Measurements from ENCODE around the gene SORT1. TPM values are rescaled to one million over a fixed set of nuclear protein-coding genes. Genes with fewer than 3 reads are reported as not detected.
A peak's percentile ranks its signal among the peaks of the same experiment; 100 is the strongest.

Gene SORT1
- total and polyA plus RNA-seq, 2 of the 13 experiments (the other 11 are each of a cell fraction or from before 2014, with no cell fraction given), result 32.4 to 93.0 TPM

DNA sequence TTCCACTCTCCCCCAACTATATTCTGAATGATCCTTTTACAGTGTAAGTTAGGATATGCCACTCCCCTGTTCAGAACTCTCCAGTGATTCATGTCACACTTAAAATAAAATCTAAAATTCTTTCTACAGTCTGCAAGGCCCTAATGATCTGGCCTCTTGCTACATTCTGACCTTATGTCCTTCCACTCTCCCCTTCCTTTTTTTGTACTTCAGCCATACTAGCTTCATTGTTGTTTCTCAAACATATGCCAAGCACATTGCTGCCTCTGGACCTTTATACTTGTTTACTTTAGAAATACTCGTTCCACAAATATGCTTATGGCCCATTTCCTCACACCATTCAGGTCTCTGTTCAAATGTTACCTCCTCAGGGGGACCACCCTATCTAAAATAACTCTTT is 43.4 kb upstream of the SORT1 start (continued):
- TF ChIP-seq PREB (CRISPR knock-in tag; IDR thresholded peaks at IDR 0.05) (no peak), AKAP8 (CRISPR knock-in tag; IDR thresholded peaks at IDR 0.05) (no peak), CBFB (CRISPR knock-in tag; IDR thresholded peaks at IDR 0.05) (no peak), ZNF256 (CRISPR knock-in tag; conservative IDR thresholded peaks at IDR 0.05) (no peak), ZBTB3 (CRISPR knock-in tag; IDR thresholded peaks at IDR 0.05; ENCODE audit: borderline replicate concordance, low read depth) (no peak), ZZZ3 (CRISPR knock-in tag; IDR thresholded peaks at IDR 0.05; ENCODE audit: borderline replicate concordance) (no peak), GABPA (IDR thresholded peaks at IDR 0.05; ENCODE audit: low read depth, low read length) (no peak), GABPA (CRISPR knock-in tag; IDR thresholded peaks at IDR 0.05; ENCODE audit: low read depth) (0 out of 2 replicates have a peak, but pooled peaks have one; percentile 23), PCBP2 (optimal IDR thresholded peaks at IDR 0.05; ENCODE audit: low read depth, low read length, poor library complexity, severe bottlenecking) (no peak), HNRNPUL1 (IDR thresholded peaks at IDR 0.05; ENCODE audit: low read depth, low read length) (no peak), DMAP1 (CRISPR knock-in tag; IDR thresholded peaks at IDR 0.05) (no peak), HMG20A (CRISPR knock-in tag; IDR thresholded peaks at IDR 0.05; ENCODE audit: borderline replicate concordance) (peak; percentile 96), NR2F2 (IDR thresholded peaks at IDR 0.05; ENCODE audit: borderline replicate concordance, low read depth) (peak; percentile 90), HNRNPH1 (optimal IDR thresholded peaks at IDR 0.05; ENCODE audit: low read depth, low read length) (no peak), MNT (IDR thresholded peaks at IDR 0.05) (peak; percentile 7; the same call in 1 of the 2 replicates), ZNF180 (CRISPR knock-in tag; IDR thresholded peaks at IDR 0.05; ENCODE audit: borderline replicate concordance, low read depth) (no peak), IKZF1 (IDR thresholded peaks at IDR 0.05) (no peak), ZNF331 (CRISPR knock-in tag; IDR thresholded peaks at IDR 0.05) (no peak), SOX5 (CRISPR knock-in tag; IDR thresholded peaks at IDR 0.05; ENCODE audit: borderline replicate concordance) (peak; percentile 82), MBD4 (IDR thresholded peaks at IDR 0.05; ENCODE audit: borderline replicate concordance, low read length) (no peak), XBP1 (CRISPR knock-in tag; IDR thresholded peaks at IDR 0.05) (no peak), ZNF335 (CRISPR knock-in tag; IDR thresholded peaks at IDR 0.05) (no peak), TCF7L2 (IDR thresholded peaks at IDR 0.05; ENCODE audit: low read depth, low read length) (no peak), ZNF720 (CRISPR knock-in tag; IDR thresholded peaks at IDR 0.05) (no peak), GATA4 (IDR thresholded peaks at IDR 0.05; ENCODE audit: borderline replicate concordance, low read depth) (no peak)
- TF ChIP-seq, protein P1, sequence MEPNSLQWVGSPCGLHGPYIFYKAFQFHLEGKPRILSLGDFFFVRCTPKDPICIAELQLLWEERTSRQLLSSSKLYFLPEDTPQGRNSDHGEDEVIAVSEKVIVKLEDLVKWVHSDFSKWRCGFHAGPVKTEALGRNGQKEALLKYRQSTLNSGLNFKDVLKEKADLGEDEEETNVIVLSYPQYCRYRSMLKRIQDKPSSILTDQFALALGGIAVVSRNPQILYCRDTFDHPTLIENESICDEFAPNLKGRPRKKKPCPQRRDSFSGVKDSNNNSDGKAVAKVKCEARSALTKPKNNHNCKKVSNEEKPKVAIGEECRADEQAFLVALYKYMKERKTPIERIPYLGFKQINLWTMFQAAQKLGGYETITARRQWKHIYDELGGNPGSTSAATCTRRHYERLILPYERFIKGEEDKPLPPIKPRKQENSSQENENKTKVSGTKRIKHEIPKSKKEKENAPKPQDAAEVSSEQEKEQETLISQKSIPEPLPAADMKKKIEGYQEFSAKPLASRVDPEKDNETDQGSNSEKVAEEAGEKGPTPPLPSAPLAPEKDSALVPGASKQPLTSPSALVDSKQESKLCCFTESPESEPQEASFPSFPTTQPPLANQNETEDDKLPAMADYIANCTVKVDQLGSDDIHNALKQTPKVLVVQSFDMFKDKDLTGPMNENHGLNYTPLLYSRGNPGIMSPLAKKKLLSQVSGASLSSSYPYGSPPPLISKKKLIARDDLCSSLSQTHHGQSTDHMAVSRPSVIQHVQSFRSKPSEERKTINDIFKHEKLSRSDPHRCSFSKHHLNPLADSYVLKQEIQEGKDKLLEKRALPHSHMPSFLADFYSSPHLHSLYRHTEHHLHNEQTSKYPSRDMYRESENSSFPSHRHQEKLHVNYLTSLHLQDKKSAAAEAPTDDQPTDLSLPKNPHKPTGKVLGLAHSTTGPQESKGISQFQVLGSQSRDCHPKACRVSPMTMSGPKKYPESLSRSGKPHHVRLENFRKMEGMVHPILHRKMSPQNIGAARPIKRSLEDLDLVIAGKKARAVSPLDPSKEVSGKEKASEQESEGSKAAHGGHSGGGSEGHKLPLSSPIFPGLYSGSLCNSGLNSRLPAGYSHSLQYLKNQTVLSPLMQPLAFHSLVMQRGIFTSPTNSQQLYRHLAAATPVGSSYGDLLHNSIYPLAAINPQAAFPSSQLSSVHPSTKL (CRISPR knock-in tag; IDR thresholded peaks at IDR 0.05), result peak; percentile 89
- TF ChIP-seq, protein P2, sequence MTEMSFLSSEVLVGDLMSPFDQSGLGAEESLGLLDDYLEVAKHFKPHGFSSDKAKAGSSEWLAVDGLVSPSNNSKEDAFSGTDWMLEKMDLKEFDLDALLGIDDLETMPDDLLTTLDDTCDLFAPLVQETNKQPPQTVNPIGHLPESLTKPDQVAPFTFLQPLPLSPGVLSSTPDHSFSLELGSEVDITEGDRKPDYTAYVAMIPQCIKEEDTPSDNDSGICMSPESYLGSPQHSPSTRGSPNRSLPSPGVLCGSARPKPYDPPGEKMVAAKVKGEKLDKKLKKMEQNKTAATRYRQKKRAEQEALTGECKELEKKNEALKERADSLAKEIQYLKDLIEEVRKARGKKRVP (CRISPR knock-in tag; IDR thresholded peaks at IDR 0.05), result peak in 1 of 2 experiments; percentile 41; a peak in 1 of 4 replicates
